GM06990 (cell line): ENCODE results near the gene NLRC5.
"Not testable (repeated sequence)": the region's sequence is repeated elsewhere in the genome, so short reads cannot be mapped to it uniquely, and the experiment has no call there.

Source experiments
- DNase-seq: peaks from one replicate; pipeline ENCODE4 v3.0.0-alpha.2; 2011; ENCODE audit not compliant: insufficient read length; ENCODE audit errors: extremely low read depth
- H3K27me3 ChIP-seq: replicated peaks from 2 replicates; pipeline ENCODE4 v1.6.0; 2011; ENCODE audit warnings: low read length; ENCODE audit not compliant: control insufficient read depth, insufficient read depth
- H3K36me3 ChIP-seq: 2 replicates; pipeline ENCODE4 v1.5.1; 2011; ENCODE audit warnings: low read length; ENCODE audit not compliant: control insufficient read depth, insufficient read depth
- H3K4me3 ChIP-seq: replicated peaks from 2 replicates; pipeline ENCODE4 v1.5.1; 2011; ENCODE audit warnings: low read depth, mild to moderate bottlenecking, control low read depth, low read length
- TF ChIP-seq, protein P1 (sequence below): IDR thresholded peaks from 2 replicates; pipeline ENCODE4 v1.5.1; 2011; ENCODE audit warnings: low read length, control low read depth, mild to moderate bottlenecking, inconsistent platforms; ENCODE audit not compliant: insufficient read depth, poor library complexity, severe bottlenecking

The NLRC5 gene

DNA sequence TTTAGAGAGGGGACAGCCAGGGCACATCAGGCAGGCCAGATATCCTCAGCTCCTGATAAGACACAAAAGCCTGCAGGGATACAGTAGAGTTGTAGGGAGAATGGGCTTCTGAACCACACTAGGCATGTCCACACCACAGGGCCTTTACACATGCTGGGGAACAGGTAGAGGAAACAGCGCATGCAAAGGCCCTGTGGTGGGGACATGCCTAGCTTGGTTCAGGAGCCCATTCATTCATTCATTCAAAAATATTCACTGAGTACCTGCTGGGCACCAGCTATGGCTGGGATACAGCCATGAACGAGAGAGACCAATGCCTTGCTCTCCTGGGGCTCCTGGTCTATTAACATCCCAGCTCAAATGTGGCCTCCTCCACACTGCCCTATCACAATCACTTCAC lies 107.4 kb downstream of the NLRC5 start:
- no peak for DNase-seq
- Histone ChIP-seq H3K4me3 (no peak overlapping the region), H3K27me3 (no peaks in the 10 kb centered on the region), H3K36me3 (no peaks in the 10 kb centered on the region)
- TF ChIP-seq, protein P1, sequence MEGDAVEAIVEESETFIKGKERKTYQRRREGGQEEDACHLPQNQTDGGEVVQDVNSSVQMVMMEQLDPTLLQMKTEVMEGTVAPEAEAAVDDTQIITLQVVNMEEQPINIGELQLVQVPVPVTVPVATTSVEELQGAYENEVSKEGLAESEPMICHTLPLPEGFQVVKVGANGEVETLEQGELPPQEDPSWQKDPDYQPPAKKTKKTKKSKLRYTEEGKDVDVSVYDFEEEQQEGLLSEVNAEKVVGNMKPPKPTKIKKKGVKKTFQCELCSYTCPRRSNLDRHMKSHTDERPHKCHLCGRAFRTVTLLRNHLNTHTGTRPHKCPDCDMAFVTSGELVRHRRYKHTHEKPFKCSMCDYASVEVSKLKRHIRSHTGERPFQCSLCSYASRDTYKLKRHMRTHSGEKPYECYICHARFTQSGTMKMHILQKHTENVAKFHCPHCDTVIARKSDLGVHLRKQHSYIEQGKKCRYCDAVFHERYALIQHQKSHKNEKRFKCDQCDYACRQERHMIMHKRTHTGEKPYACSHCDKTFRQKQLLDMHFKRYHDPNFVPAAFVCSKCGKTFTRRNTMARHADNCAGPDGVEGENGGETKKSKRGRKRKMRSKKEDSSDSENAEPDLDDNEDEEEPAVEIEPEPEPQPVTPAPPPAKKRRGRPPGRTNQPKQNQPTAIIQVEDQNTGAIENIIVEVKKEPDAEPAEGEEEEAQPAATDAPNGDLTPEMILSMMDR: no peak

- TF ChIP-seq, protein P1: no peak
- Histone ChIP-seq H3K4me3 (no peak overlapping the region), H3K27me3 (no peaks in the 10 kb centered on the region), H3K36me3 (no peaks in the 10 kb centered on the region)
- DNase-seq: no peak
These were observed 109.0 kb downstream of the NLRC5 start for GRCh38 chr16:57098188-57098841.

- not testable (repeated sequence) for H3K27me3 ChIP-seq, H3K36me3 ChIP-seq, DNase-seq, H3K4me3 ChIP-seq
These were observed 110.6 kb downstream of the NLRC5 start for GRCh38 chr16:57099965-57100364.

- TF ChIP-seq, protein P1: no peak
- H3K4me3 ChIP-seq: no peak overlapping the region
- no peaks in the 10 kb centered on the region for H3K36me3 ChIP-seq
- no peaks in the 10 kb centered on the region for H3K27me3 ChIP-seq
- DNase-seq: no peak
These were observed 111.1 kb downstream of the NLRC5 start for GRCh38 chr16:57100445-57100844.

DNA sequence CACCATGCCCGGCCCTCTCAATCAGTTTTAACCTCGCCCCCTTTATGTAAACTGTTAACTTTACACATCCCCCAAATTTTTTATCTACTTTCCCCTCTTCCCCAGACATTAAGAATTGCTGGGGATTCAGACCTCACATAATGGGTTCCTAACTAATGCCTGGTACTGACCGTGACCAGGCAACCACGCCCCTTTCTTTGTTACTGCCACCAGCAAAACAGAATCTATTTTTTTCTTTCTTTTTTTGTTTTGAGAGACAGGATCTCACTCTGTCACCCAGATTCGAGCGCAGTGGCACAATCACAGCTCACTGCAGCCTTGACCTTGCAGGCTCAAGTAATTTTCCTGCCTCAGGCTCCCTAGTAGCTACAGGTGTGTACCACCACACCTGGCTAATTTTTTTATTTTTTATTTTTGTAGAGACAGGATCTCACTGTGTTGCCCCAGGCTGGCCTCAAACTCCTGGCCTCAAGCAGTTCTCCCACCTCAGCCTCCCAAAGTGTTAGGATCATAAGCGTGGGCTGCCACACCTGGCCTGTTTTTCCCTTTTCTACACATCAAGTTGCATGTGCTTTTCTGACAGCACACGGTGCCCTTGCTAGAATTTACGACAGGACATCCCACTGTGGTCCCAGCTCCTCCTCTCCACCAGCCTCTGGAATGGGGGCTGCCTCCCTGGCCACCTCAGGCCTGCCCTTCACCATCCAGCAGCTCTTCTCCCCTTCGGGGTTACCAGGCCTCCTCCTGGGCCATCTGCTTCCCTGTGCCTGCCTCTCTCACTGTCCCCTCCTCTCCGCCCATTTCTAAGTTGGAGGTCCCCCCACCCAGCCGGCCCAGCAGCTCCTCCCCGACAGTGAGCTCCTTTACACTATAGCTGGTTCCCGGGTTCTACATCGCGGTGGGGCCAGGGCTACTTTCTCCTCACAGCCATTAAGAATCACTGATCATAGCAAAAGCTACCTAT lies 113.8 kb downstream of the NLRC5 start:
- no peaks in the 10 kb centered on the region for H3K27me3 ChIP-seq
- no peaks in the 10 kb centered on the region for H3K36me3 ChIP-seq
- H3K4me3 ChIP-seq: no peak overlapping the region
- DNase-seq: no peak
- TF ChIP-seq, protein P1: no peak

DNA sequence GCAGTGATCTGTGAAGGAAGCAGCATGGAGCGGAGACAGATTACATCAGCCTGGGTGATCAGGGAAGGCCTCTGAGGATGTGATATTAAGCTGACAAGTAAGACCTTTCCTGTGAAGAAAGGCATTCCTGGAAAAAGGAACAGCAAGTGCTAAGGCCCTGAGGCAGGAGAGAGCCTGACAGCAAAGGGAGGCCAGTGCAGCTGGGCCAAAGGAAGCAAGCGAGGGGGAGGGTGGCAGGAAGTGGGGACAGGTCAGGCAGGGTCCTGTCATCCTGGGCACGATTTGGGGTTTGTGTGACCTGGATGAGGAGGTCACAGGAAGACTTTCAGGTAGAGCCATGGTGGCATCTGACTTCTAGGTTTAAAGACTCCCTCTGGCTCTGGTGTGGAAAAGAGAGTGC lies 115.3 kb downstream of the NLRC5 start:
- TF ChIP-seq, protein P1: no peak
- DNase-seq: no peak
- no peaks in the 10 kb centered on the region for H3K36me3 ChIP-seq

More for the DNA sequence above, 115.3 kb downstream of the NLRC5 start:
- Histone ChIP-seq H3K4me3 (no peak overlapping the region), H3K27me3 (no peaks in the 10 kb centered on the region)
